ENCODE results near the gene RHBDD3. TPM values are rescaled to one million over a fixed set of nuclear protein-coding genes. Genes with fewer than 3 reads are reported as not detected.

The RHBDD3 gene
- total RNA-seq, 1 experiment from 2014 or later, result 49.6 TPM

DNA sequence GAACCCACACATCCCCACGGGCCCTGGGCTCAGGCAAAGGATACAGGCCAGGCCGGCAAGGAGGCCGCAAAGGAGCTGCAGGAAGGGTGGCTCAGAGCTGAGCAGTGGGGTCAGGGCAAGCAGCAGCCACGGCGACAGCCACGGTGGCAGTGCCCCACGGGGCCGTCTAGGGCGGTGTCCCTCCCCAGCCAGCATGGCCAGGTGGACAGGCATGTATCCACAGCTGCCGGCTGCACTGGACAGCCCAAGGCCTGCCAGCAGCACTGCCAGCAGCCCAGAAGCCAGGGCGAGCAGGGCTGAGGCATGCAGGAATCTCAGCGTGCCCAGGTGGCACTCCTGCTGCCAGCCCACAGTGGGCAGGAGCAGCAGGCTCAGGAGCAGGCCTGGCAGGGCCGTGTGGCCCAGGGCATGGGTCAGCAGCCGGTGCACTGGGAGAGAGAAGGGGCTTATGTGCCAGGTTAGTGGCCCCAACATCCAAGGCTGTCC lies 3.9 kb downstream of the RHBDD3 start:
- Histone ChIP-seq H3K27me3 (ENCODE audit: control insufficient read depth, insufficient read depth, low read length) (no peaks in the 10 kb centered on the region), H3K36me3 (ENCODE audit: control insufficient read depth, insufficient read depth, low read length) (peaks cover 1% of the 10 kb centered on the region), H3K9me3 (ENCODE audit: control insufficient read depth, insufficient read depth, low read depth, low read length) (no peaks in the 10 kb centered on the region), H3K4me1 (ENCODE audit: control insufficient read depth, insufficient read depth, low read length) (peaks cover 9% of the 10 kb centered on the region; the same call in 1 of the 2 replicates), H3K4me3 (ENCODE audit: low read depth in 2 of 2, low read length in 2 of 2) (no peak overlapping the region), H3K27ac (ENCODE audit: low read length) (no peak overlapping the region)
- CTCF ChIA-PET, result no interaction called here
- in situ Hi-C loops (cut with HindIII; ENCODE audit: low pct_unique_long_range_greater_than_20kb, low sequenced_read_pairs), result no loop called here
- TF ChIP-seq, protein P1, sequence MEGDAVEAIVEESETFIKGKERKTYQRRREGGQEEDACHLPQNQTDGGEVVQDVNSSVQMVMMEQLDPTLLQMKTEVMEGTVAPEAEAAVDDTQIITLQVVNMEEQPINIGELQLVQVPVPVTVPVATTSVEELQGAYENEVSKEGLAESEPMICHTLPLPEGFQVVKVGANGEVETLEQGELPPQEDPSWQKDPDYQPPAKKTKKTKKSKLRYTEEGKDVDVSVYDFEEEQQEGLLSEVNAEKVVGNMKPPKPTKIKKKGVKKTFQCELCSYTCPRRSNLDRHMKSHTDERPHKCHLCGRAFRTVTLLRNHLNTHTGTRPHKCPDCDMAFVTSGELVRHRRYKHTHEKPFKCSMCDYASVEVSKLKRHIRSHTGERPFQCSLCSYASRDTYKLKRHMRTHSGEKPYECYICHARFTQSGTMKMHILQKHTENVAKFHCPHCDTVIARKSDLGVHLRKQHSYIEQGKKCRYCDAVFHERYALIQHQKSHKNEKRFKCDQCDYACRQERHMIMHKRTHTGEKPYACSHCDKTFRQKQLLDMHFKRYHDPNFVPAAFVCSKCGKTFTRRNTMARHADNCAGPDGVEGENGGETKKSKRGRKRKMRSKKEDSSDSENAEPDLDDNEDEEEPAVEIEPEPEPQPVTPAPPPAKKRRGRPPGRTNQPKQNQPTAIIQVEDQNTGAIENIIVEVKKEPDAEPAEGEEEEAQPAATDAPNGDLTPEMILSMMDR (IDR thresholded peaks at IDR 0.05), result no peak
- TF ChIP-seq SIN3A (IDR thresholded peaks at IDR 0.05; ENCODE audit: borderline replicate concordance, insufficient read depth, low read depth, low read length) (no peak), POLR2AphosphoS5 (IDR thresholded peaks at IDR 0.05; ENCODE audit: low read depth, low read length) (no peak), TCF7L2 (IDR thresholded peaks at IDR 0.05; ENCODE audit: low read depth, low read length) (no peak)
- TF ChIP-seq, protein P2, sequence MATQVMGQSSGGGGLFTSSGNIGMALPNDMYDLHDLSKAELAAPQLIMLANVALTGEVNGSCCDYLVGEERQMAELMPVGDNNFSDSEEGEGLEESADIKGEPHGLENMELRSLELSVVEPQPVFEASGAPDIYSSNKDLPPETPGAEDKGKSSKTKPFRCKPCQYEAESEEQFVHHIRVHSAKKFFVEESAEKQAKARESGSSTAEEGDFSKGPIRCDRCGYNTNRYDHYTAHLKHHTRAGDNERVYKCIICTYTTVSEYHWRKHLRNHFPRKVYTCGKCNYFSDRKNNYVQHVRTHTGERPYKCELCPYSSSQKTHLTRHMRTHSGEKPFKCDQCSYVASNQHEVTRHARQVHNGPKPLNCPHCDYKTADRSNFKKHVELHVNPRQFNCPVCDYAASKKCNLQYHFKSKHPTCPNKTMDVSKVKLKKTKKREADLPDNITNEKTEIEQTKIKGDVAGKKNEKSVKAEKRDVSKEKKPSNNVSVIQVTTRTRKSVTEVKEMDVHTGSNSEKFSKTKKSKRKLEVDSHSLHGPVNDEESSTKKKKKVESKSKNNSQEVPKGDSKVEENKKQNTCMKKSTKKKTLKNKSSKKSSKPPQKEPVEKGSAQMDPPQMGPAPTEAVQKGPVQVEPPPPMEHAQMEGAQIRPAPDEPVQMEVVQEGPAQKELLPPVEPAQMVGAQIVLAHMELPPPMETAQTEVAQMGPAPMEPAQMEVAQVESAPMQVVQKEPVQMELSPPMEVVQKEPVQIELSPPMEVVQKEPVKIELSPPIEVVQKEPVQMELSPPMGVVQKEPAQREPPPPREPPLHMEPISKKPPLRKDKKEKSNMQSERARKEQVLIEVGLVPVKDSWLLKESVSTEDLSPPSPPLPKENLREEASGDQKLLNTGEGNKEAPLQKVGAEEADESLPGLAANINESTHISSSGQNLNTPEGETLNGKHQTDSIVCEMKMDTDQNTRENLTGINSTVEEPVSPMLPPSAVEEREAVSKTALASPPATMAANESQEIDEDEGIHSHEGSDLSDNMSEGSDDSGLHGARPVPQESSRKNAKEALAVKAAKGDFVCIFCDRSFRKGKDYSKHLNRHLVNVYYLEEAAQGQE (IDR thresholded peaks at IDR 0.05; ENCODE audit: insufficient read depth in 1 of 2, low read depth in 2 of 2, low read length in 1 of 2), result no peak
- ATAC-seq (no peak), DNase-seq (ENCODE audit: low read depth, low spot score) (no peak)
- intact Hi-C loops (cut with micrococcal nuclease; ENCODE audit: unreplicated experiment), result no loop called here
- POLR2A ChIA-PET, result no interaction called here
- no TSS peak for BruUV-seq (replicated peaks)

DNA sequence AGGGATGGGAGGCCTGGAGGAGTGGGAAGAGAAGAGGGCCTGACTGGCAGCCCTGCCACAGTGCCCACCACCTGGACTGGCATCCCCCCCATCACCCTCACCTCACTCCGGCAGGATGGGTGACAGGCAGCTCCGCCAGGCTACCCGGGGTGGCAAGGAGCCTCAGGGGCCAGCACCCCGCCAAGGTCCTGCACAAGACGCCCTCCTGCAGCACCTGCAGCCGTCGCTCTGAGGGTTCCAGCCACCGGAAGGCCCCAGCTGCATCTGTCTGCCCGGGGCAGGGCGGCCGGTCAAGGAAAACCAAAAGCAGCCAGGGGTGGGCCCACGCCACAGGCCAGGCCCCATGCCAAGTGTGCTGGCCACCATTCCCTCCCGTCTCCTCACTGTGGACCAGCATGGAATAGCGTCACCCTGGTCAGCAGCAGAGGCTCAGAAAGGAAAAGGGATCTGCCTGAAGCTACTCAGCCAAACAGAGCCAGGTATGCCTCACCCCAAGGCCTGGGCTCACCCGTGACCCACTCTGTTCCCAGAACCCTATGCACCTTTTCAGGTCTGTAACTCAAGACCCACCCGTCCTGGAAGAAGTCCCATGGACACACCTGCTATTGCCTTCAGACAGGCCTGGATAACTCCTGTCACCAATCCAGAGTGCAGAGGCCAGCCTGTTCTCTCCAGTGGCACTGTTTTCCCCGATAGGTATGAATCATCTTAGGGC lies 7.0 kb downstream of the RHBDD3 start:
- Histone ChIP-seq H3K27me3 (ENCODE audit: control insufficient read depth, insufficient read depth, low read length) (no peaks in the 10 kb centered on the region), H3K4me1 (ENCODE audit: control insufficient read depth, insufficient read depth, low read length) (no peaks in the 10 kb centered on the region), H3K27ac (ENCODE audit: low read length) (no peak overlapping the region), H3K4me3 (ENCODE audit: low read depth in 2 of 2, low read length in 2 of 2) (no peak overlapping the region), H3K36me3 (ENCODE audit: control insufficient read depth, insufficient read depth, low read length) (no peaks in the 10 kb centered on the region), H3K9me3 (ENCODE audit: control insufficient read depth, insufficient read depth, low read depth, low read length) (no peaks in the 10 kb centered on the region)
- ChIA-PET CTCF (no interaction called here), POLR2A (no interaction called here)
- ATAC-seq (peak; percentile 37), DNase-seq (ENCODE audit: low read depth, low spot score) (no peak)
- TF ChIP-seq SIN3A (IDR thresholded peaks at IDR 0.05; ENCODE audit: borderline replicate concordance, insufficient read depth, low read depth, low read length) (no peak), POLR2AphosphoS5 (IDR thresholded peaks at IDR 0.05; ENCODE audit: low read depth, low read length) (no peak), TCF7L2 (IDR thresholded peaks at IDR 0.05; ENCODE audit: low read depth, low read length) (no peak)
- TF ChIP-seq, protein P1 (IDR thresholded peaks at IDR 0.05), result no peak
- TF ChIP-seq, protein P2 (IDR thresholded peaks at IDR 0.05; ENCODE audit: insufficient read depth in 1 of 2, low read depth in 2 of 2, low read length in 1 of 2), result no peak
- BruUV-seq (replicated peaks), result no TSS peak
- in situ Hi-C loops (cut with HindIII; ENCODE audit: low pct_unique_long_range_greater_than_20kb, low sequenced_read_pairs), result no loop called here
- intact Hi-C loops (cut with micrococcal nuclease; ENCODE audit: unreplicated experiment), result no loop called here

Measured in Panc1 (cell line).